Effector memory CD8-positive, alpha-beta T cell (primary cell): ENCODE data around the gene MS4A10.
"Not testable (repeated sequence)": the region's sequence is repeated elsewhere in the genome, so short reads cannot be mapped to it uniquely, and the experiment has no call there.

Experiments
- ATAC-seq: fragments of 150-1000 bp; cut with Tn5 transposase; replicated peaks from 2 replicates; pipeline ENCODE4 v1.10.0; 2021; ENCODE audit warnings: mild to moderate bottlenecking, moderate library complexity
- DNase-seq, 3 experiments: peaks; one replicate each; pipeline ENCODE4 v3.0.0; 2021
- H3K27ac Mint-ChIP-seq, 2 donors: one replicate each; pipeline ENCODE4 v1.8.0; 2022; ENCODE audit warnings: mild to moderate bottlenecking in 2 of 2, mixed read lengths in 2 of 2, moderate library complexity in 2 of 2
- H3K27me3 Mint-ChIP-seq, 2 donors: one replicate each; pipeline ENCODE4 v1.8.0; 2022; ENCODE audit warnings: mixed read lengths in 2 of 2
- H3K36me3 Mint-ChIP-seq: one replicate; pipeline ENCODE4 v1.8.0; 2022; ENCODE audit warnings: mild to moderate bottlenecking, moderate library complexity, mixed read lengths; ENCODE audit not compliant: insufficient read depth
- H3K4me1 Mint-ChIP-seq, 2 donors: one replicate each; pipeline ENCODE4 v1.8.0; 2022; ENCODE audit warnings: low read depth in 2 of 2, mixed read lengths in 2 of 2
- H3K4me3 Mint-ChIP-seq, 2 donors: one replicate each; pipeline ENCODE4 v1.8.0; 2022; ENCODE audit warnings: mild to moderate bottlenecking in 2 of 2, mixed read lengths in 2 of 2, moderate library complexity in 2 of 2
- H3K9me3 Mint-ChIP-seq, 2 donors: one replicate each; pipeline ENCODE4 v1.8.0; 2022; ENCODE audit warnings: mixed read lengths in 2 of 2

The MS4A10 gene

GRCh38 chr11:60758671-60759070 is 26.5 kb upstream of the MS4A10 start:
- DNase-seq, ATAC-seq, H3K4me1 Mint-ChIP-seq, H3K9me3 Mint-ChIP-seq, H3K36me3 Mint-ChIP-seq, H3K27ac Mint-ChIP-seq, H3K4me3 Mint-ChIP-seq: not testable (repeated sequence)
- H3K27me3 Mint-ChIP-seq: peaks cover 56 to 84% of the 10 kb centered on the region in 2 donors

- DNase-seq, H3K27ac Mint-ChIP-seq, H3K36me3 Mint-ChIP-seq, H3K4me3 Mint-ChIP-seq, H3K9me3 Mint-ChIP-seq, H3K4me1 Mint-ChIP-seq, ATAC-seq: not testable (repeated sequence)
- H3K27me3 Mint-ChIP-seq: peaks cover 56 to 94% of the 10 kb centered on the region in 2 donors
Observed at GRCh38 chr11:60759438-60760225, 25.5 kb upstream of the MS4A10 start.

DNA sequence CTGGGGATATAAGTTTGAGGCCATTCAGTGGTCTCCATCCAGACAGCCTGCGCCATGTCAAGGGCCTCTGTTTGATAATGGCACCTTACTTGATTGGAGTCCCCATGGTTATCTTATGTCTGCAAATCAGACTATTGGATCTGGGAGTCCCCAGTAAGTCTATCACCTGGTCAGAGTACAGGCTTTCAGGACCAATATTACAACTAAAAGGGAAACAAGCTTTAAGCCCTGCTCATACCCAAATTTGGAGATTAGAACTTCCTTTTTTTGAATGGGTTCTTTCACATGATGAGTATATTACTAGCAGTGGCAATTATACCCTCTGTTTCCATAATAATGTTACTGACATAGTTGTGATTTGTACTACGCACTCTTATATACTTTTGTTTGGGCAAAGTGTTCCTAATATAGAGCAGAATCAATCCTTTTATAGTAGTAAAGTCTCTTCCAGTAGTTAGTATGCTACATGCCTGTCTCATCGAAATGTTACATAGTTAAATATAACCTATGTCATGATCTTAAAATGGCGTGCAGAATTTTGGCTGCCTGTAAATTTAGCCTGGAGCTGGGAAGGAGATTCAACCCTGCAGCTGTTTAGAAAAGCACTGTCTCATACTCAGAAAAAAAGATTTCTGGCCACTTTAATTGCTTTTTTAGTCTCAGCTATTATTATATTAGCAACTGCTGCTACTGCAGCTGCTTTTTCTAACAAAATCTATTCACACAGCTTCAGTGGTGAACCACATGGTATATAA is 23.5 kb upstream of the MS4A10 start:
- Mint-ChIP-seq H3K27me3 (peaks cover 54 to 96% of the 10 kb centered on the region in 2 donors), H3K4me3 (no peak overlapping the region), H3K4me1 (no peaks in the 10 kb centered on the region), H3K36me3 (no peaks in the 10 kb centered on the region), H3K9me3 (no peaks in the 10 kb centered on the region), H3K27ac (no peak overlapping the region)
- no peak for ATAC-seq
- no peak for DNase-seq

DNA sequence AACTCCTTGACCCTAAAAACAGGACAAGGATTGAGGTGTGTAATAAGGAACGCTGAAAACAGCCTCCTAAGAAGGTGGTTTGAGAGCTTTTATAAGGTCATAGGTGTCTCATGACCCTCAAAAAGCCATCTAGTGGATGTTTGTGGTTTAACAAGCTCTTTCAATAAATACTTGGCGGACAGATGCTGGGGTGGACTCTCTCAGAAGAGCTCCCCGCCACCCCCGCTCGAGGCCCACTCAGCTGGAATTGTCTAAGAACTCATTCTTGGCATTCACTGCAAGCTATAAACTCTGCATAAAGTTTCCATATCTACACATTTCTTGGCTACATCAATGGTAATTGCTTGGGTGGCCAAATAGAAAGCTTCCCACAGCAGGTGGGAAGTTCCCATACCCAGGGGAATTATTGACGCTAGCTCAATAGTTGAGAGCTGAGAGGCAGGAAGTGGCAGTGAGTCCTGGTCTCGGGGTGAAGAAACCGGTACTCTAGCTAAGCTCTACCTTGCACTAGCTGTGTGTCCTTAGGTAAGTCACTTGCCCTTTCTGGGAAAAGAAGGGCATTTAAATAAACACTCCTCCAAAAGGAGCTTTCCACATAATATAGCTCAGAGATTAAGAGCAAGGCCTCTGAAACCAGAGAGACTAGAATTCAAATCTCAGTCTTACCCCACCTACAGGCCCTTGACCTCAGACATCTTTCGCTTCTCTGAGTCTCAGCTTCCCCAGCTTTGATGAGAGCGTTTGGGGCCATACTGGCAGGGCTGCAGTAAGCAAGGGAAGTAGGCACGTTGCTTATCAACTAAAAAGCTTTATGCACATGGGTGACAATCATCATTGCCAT is 22.1 kb upstream of the MS4A10 start:
- Mint-ChIP-seq H3K4me3 (no peak overlapping the region), H3K9me3 (no peaks in the 10 kb centered on the region), H3K4me1 (no peaks in the 10 kb centered on the region), H3K27ac (no peak overlapping the region), H3K27me3 (peaks cover 55 to 91% of the 10 kb centered on the region in 2 donors), H3K36me3 (no peaks in the 10 kb centered on the region)
- DNase-seq (no peak), ATAC-seq (no peak)

- Mint-ChIP-seq H3K9me3 (no peaks in the 10 kb centered on the region), H3K27ac (no peak overlapping the region), H3K36me3 (no peaks in the 10 kb centered on the region), H3K27me3 (peaks cover 57 to 91% of the 10 kb centered on the region in 2 donors), H3K4me3 (no peak overlapping the region), H3K4me1 (no peaks in the 10 kb centered on the region)
- DNase-seq: no peak
- no peak for ATAC-seq
Observed at GRCh38 chr11:60763692-60764369, 21.3 kb upstream of the MS4A10 start.

- Mint-ChIP-seq H3K27ac (no peak overlapping the region), H3K27me3 (peaks cover 52 to 91% of the 10 kb centered on the region in 2 donors), H3K36me3 (no peaks in the 10 kb centered on the region), H3K4me3 (no peak overlapping the region), H3K9me3 (no peaks in the 10 kb centered on the region), H3K4me1 (no peaks in the 10 kb centered on the region)
- ATAC-seq (no peak), DNase-seq (no peak)
Observed at GRCh38 chr11:60764879-60765278, 20.3 kb upstream of the MS4A10 start.

GRCh38 chr11:60765355-60765754 is 19.8 kb upstream of the MS4A10 start:
- Mint-ChIP-seq H3K9me3 (no peaks in the 10 kb centered on the region), H3K36me3 (no peaks in the 10 kb centered on the region), H3K4me3 (no peak overlapping the region), H3K27ac (no peak overlapping the region), H3K27me3 (peaks cover 51 to 90% of the 10 kb centered on the region in 2 donors), H3K4me1 (no peaks in the 10 kb centered on the region)
- ATAC-seq (no peak), DNase-seq (no peak)

DNA sequence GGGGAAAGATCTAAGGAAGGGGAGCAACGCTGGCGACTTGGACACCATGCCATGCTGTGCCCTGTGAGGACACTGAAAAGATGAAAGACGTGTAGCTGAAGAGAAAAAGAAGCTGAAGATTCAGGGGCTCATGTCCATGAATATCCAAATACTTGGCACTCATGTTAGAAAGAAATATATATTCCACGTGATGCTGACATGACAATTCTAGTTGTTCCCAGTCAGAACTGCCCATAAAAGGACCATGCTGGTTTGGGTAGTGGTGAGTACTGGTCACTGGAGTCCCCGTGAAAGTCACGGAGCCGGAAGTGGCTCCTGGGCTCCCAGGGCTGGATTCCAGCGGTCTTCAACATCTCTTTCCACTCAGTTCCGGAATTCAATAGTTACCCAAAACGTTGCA is 18.6 kb upstream of the MS4A10 start:
- no peak overlapping the region for H3K27ac Mint-ChIP-seq
- DNase-seq (no peak), ATAC-seq (no peak)
- H3K27me3 Mint-ChIP-seq: peaks cover 44 to 85% of the 10 kb centered on the region in 2 donors
- H3K4me3 Mint-ChIP-seq: no peak overlapping the region
- no peaks in the 10 kb centered on the region for H3K36me3 Mint-ChIP-seq
- H3K9me3 Mint-ChIP-seq: no peaks in the 10 kb centered on the region
- H3K4me1 Mint-ChIP-seq: no peaks in the 10 kb centered on the region

- Mint-ChIP-seq H3K9me3 (no peaks in the 10 kb centered on the region), H3K27ac (no peak overlapping the region), H3K4me1 (no peaks in the 10 kb centered on the region), H3K27me3 (peaks cover 47 to 88% of the 10 kb centered on the region in 2 donors), H3K36me3 (no peaks in the 10 kb centered on the region), H3K4me3 (no peak overlapping the region)
- ATAC-seq: no peak
- no peak for DNase-seq
Observed at GRCh38 chr11:60767388-60767811, 17.7 kb upstream of the MS4A10 start.

DNA sequence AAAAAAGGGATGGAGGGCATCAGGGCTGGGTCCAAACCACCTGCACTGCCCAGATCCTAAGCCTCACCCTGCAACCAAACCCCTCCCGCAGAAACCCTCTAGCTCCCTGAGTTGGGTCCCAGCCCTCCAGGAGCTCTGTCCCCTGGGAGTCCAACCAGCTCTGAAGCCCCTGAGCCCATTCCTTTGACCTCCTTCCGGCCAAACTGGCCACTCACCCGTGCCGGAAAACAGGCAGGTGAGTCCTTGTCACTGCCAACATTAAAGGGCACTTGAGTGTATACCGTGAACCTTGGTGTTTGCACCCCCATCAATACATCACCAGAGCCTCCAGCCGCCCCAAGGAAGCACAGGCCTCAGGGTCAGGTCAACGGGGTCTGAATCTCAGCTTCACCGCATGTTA is 16.9 kb upstream of the MS4A10 start:
- no peaks in the 10 kb centered on the region for H3K9me3 Mint-ChIP-seq

DNA sequence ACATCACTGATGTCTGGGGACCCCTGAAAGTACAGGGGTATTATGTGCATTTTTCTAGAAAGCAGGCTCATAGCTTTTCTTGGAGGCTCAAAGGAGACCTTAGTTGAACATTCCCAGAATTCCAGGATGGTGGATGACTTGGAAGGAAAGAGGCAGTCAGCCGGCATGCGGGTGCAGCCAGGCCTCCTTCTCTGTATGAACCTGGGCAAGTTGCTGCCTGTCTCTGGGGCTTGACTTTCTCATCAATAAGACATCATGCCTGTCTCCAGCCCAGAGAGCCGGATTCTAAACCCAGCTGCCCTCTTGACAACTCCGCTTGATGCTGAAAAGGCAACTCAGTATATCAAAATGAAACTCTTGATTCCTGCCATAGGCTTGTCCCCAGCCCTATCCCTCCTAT is 15.9 kb upstream of the MS4A10 start:
- ATAC-seq (no peak), DNase-seq (no peak)
- Mint-ChIP-seq H3K4me3 (no peak overlapping the region), H3K9me3 (no peaks in the 10 kb centered on the region), H3K27me3 (peaks cover 47 to 88% of the 10 kb centered on the region in 2 donors), H3K4me1 (peaks cover under 1 to 2% of the 10 kb centered on the region in 2 donors), H3K27ac (no peak overlapping the region), H3K36me3 (no peaks in the 10 kb centered on the region)

More for the DNA sequence above, 16.9 kb upstream of the MS4A10 start:
- ATAC-seq (no peak), DNase-seq (no peak)
- Mint-ChIP-seq H3K4me1 (no peaks in the 10 kb centered on the region), H3K36me3 (no peaks in the 10 kb centered on the region), H3K27ac (no peak overlapping the region), H3K27me3 (peaks cover 47 to 90% of the 10 kb centered on the region in 2 donors), H3K4me3 (no peak overlapping the region)

DNA sequence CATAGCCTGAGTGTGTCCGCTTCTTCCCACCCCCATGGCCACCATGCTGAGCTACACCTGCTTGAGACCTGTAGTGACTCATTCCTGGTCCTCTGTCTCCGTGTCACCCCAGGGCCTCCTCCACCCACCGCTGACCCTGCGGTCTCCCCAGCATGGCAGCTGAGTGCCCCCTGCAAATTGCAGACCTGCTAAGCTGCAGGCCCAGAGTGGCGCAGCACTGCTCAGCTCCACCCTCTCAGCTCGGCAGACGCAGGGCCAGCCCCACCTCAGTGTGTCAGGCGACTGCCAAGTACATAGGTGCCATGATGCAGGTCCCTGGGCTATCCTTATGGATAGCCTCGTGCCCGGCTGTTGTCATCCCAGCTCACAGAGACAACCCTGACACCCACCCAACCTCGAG is 15.3 kb upstream of the MS4A10 start:
- H3K9me3 Mint-ChIP-seq: no peaks in the 10 kb centered on the region
- no peak overlapping the region for H3K4me3 Mint-ChIP-seq
- DNase-seq (no peak), ATAC-seq (no peak)
- H3K4me1 Mint-ChIP-seq: peaks cover 6 to 7% of the 10 kb centered on the region in 2 donors
- no peaks in the 10 kb centered on the region for H3K36me3 Mint-ChIP-seq
- no peak overlapping the region for H3K27ac Mint-ChIP-seq
- peaks cover 47 to 88% of the 10 kb centered on the region in 2 donors for H3K27me3 Mint-ChIP-seq

DNA sequence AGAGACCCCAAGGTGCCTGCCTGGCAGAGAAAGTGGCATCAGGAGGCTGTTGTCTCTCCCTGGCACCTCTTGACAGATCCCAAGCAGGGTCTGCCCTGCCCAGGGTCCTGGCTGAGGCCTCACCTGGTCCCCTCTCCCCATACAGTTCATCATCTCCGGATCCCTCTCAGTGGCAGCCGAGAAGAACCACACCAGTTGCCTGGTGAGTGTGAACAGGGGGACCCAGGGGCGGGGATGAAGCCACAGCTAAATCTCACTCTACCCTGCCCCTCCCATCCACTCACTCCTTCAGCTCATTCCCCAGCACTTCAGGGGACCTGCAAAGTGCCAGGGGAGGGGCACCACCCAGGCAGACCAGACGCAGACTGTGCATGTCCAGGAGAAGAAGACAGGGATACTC is 14.0 kb upstream of the MS4A10 start:
- H3K4me1 Mint-ChIP-seq: peaks cover 7 to 11% of the 10 kb centered on the region in 2 donors
- no peak for DNase-seq

More for the DNA sequence above, 14.0 kb upstream of the MS4A10 start:
- no peaks in the 10 kb centered on the region for H3K9me3 Mint-ChIP-seq
- H3K27me3 Mint-ChIP-seq: peaks cover 39 to 76% of the 10 kb centered on the region in 2 donors
- no peak for ATAC-seq
- H3K36me3 Mint-ChIP-seq: no peaks in the 10 kb centered on the region
- no peak overlapping the region for H3K4me3 Mint-ChIP-seq
- H3K27ac Mint-ChIP-seq: no peak overlapping the region
